GM19468 (cell line): ENCODE measurements around the gene EHBP1.
"Not testable (repeated sequence)": the region's sequence is repeated elsewhere in the genome, so short reads cannot be mapped to it uniquely, and the experiment has no call there.

Experiments
- ATAC-seq: cut with Tn5 transposase; IDR thresholded peaks from one replicate; pipeline ENCODE4 v1.9.1; 2021; ENCODE audit warnings: mild to moderate bottlenecking, moderate library complexity, moderate number of reproducible peaks; ENCODE audit not compliant: unreplicated experiment; ENCODE audit errors: extremely low read depth

Gene EHBP1

GRCh38 chr2:63055226-63056106 lies 350.0 kb downstream of the EHBP1 start:
- ATAC-seq, result no peak

- no peak for ATAC-seq
Observed at GRCh38 chr2:63056107-63057050, 350.9 kb downstream of the EHBP1 start.

GRCh38 chr2:63057249-63058143 lies 352.0 kb downstream of the EHBP1 start:
- ATAC-seq, result no peak

GRCh38 chr2:63058144-63058920 lies 352.8 kb downstream of the EHBP1 start:
- no peak for ATAC-seq

- no peak for ATAC-seq
Observed at GRCh38 chr2:63058921-63059792, 353.6 kb downstream of the EHBP1 start.

GRCh38 chr2:63059793-63060471 lies 354.4 kb downstream of the EHBP1 start:
- ATAC-seq, result no peak

GRCh38 chr2:63060472-63060991 lies 355.0 kb downstream of the EHBP1 start:
- no peak for ATAC-seq

- no peak for ATAC-seq
Observed at GRCh38 chr2:63064197-63064596, 358.7 kb downstream of the EHBP1 start.

GRCh38 chr2:63064661-63065060 lies 359.1 kb downstream of the EHBP1 start:
- no peak for ATAC-seq

GRCh38 chr2:63066265-63066664 lies 360.8 kb downstream of the EHBP1 start:
- no peak for ATAC-seq

- ATAC-seq, result no peak
Observed at GRCh38 chr2:63066838-63067237, 361.3 kb downstream of the EHBP1 start.

- ATAC-seq, result no peak
Observed at GRCh38 chr2:63071664-63072063, 366.2 kb downstream of the EHBP1 start.

GRCh38 chr2:63073994-63074393 lies 368.5 kb downstream of the EHBP1 start:
- no peak for ATAC-seq

GRCh38 chr2:63074399-63074798 lies 368.9 kb downstream of the EHBP1 start:
- ATAC-seq, result not testable (repeated sequence)

GRCh38 chr2:63078852-63079606 lies 373.5 kb downstream of the EHBP1 start:
- no peak for ATAC-seq

- ATAC-seq, result no peak
Observed at GRCh38 chr2:63081404-63081803, 375.9 kb downstream of the EHBP1 start.

GRCh38 chr2:63086687-63087086 lies 381.2 kb downstream of the EHBP1 start:
- ATAC-seq, result no peak
